ENCODE measurements around the gene PALLD.

DNA sequence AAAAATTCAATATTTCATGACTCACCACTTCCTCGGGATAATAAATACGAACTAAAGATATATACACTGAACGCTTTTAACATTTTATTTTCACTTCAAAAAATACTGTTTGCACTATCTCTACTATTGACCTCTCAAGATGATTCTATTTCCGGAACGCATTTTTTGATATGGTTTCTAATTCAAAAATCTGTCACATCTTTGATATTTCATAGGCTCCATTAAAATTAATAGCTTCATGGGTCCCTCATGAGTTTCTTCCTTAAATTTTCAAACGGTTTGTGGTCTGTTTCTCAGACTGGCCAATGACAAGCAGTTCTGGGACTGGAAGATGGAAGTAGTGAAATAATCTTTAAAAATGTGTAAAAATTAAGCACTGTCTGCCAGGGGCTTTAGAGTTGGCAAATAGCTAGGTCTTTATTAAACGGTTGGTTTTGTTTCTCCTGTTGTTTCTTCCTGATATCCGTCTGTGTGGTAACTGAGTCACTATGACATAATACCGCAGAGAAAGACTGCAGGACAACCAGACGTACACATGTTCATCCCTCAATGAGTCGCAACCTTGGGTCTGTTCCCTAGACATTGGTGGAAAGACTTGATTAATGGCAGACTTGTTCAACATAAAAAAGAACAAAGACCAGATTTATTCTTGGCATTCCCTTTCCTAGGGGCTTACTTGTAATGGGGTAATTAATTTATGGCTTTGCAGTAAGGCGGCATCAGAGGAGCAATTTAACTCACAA is 133.8 kb downstream of the PALLD start:
- TF ChIP-seq, protein P1, sequence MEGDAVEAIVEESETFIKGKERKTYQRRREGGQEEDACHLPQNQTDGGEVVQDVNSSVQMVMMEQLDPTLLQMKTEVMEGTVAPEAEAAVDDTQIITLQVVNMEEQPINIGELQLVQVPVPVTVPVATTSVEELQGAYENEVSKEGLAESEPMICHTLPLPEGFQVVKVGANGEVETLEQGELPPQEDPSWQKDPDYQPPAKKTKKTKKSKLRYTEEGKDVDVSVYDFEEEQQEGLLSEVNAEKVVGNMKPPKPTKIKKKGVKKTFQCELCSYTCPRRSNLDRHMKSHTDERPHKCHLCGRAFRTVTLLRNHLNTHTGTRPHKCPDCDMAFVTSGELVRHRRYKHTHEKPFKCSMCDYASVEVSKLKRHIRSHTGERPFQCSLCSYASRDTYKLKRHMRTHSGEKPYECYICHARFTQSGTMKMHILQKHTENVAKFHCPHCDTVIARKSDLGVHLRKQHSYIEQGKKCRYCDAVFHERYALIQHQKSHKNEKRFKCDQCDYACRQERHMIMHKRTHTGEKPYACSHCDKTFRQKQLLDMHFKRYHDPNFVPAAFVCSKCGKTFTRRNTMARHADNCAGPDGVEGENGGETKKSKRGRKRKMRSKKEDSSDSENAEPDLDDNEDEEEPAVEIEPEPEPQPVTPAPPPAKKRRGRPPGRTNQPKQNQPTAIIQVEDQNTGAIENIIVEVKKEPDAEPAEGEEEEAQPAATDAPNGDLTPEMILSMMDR (IDR thresholded peaks at IDR 0.05; ENCODE audit: low read length), result no peak
- TF ChIP-seq EZH2 (IDR thresholded peaks at IDR 0.05; ENCODE audit: borderline replicate concordance, low read length), result no peak
